Hepatocyte (in vitro differentiated cells): ENCODE measurements around the gene NANOG.

Experiments used
- CTCF ChIP-seq: fragments of 200-600 bp; sonication (generic); IDR thresholded peaks from 2 replicates; pipeline ENCODE4 v1.5.1; 2016; ENCODE audit warnings: antibody characterized with exemption, mild to moderate bottlenecking; ENCODE audit not compliant: poor library complexity
- EZH2phosphoT487 ChIP-seq: fragments of 200-600 bp; sonication (generic); IDR thresholded peaks from one replicate; pipeline ENCODE4 v1.6.1; 2018; ENCODE audit warnings: antibody characterized with exemption, mild to moderate bottlenecking, low read depth, moderate library complexity; ENCODE audit not compliant: unreplicated experiment, severe bottlenecking

GRCh38 chr12:7834701-7835100 is 45.5 kb downstream of the NANOG start:
- TF ChIP-seq CTCF: no peak
- no peak for TF ChIP-seq EZH2phosphoT487
